Measurements from ENCODE around the gene PRSS35.

DNA sequence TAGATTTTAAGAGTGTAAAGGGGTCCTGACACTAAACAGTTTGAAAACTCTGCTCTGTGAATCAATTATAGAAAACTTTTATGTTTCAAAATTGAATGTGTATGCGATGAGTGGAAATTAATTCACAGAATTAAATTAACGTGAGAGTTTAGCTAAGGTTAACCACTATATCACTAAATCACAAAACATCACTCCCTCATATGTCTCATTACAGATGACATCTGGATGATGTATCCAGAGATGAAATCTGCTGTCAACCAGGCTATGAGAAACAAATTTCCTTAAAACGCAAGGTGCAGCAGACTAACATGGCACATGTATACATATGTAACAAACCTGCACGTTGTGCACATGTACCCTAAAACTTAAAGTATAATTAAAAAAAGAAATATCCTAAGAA, 27.3 kb downstream of the PRSS35 start:
- TF ChIP-seq CTCF (IDR thresholded peaks at IDR 0.05; ENCODE audit: low read depth, low read length, missing input control) = no peak
- TF ChIP-seq, protein P1, sequence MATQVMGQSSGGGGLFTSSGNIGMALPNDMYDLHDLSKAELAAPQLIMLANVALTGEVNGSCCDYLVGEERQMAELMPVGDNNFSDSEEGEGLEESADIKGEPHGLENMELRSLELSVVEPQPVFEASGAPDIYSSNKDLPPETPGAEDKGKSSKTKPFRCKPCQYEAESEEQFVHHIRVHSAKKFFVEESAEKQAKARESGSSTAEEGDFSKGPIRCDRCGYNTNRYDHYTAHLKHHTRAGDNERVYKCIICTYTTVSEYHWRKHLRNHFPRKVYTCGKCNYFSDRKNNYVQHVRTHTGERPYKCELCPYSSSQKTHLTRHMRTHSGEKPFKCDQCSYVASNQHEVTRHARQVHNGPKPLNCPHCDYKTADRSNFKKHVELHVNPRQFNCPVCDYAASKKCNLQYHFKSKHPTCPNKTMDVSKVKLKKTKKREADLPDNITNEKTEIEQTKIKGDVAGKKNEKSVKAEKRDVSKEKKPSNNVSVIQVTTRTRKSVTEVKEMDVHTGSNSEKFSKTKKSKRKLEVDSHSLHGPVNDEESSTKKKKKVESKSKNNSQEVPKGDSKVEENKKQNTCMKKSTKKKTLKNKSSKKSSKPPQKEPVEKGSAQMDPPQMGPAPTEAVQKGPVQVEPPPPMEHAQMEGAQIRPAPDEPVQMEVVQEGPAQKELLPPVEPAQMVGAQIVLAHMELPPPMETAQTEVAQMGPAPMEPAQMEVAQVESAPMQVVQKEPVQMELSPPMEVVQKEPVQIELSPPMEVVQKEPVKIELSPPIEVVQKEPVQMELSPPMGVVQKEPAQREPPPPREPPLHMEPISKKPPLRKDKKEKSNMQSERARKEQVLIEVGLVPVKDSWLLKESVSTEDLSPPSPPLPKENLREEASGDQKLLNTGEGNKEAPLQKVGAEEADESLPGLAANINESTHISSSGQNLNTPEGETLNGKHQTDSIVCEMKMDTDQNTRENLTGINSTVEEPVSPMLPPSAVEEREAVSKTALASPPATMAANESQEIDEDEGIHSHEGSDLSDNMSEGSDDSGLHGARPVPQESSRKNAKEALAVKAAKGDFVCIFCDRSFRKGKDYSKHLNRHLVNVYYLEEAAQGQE (IDR thresholded peaks at IDR 0.05) = no peak
- TF ChIP-seq EGR1 (IDR thresholded peaks at IDR 0.05; ENCODE audit: low read depth in 2 of 2) = no peak
- TF ChIP-seq ZBTB33 (IDR thresholded peaks at IDR 0.05) = no peak
- no peak for TF ChIP-seq HNF4A (conservative IDR thresholded peaks at IDR 0.05)

Measured in liver (tissue), 3 donors.